HG03521 (cell line): Measurements from ENCODE around the gene RGPD8.
A peak's percentile ranks its signal among the peaks of the same experiment; 100 is the strongest.
"Not testable (repeated sequence)": the region's sequence is repeated elsewhere in the genome, so short reads cannot be mapped to it uniquely, and the experiment has no call there.

Source experiments
- ATAC-seq: cut with Tn5 transposase; IDR thresholded peaks from one replicate; pipeline ENCODE4 v1.9.1; 2021; ENCODE audit warnings: mild to moderate bottlenecking, moderate library complexity; ENCODE audit not compliant: unreplicated experiment

RGPD8 gene

DNA sequence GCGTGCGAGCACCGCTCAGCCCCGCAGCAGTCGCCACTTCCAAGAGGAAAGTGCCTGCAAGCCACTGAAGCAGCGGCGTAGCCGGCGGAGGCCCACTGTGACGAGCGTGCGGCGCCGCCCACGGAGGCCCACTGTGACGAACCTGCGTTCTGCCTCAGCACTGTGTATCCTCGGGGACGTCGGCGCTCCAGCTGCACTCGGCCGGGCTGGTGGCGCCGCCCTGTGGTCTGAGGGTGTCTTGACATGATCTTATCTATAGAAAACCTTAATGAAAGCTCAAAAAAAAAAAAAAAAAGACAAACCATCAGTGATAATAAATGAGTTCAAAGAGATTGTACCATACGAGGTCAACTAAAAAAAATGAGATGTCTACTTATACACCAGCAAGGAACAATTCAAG is at the start of gene RGPD8:
TSS of gene RGPD8 (minus strand) at position 166 of the 400 bp plus-strand sequence. CDS start 192 bp downstream, outside the sequence.
- peak; percentile 97 for ATAC-seq

DNA sequence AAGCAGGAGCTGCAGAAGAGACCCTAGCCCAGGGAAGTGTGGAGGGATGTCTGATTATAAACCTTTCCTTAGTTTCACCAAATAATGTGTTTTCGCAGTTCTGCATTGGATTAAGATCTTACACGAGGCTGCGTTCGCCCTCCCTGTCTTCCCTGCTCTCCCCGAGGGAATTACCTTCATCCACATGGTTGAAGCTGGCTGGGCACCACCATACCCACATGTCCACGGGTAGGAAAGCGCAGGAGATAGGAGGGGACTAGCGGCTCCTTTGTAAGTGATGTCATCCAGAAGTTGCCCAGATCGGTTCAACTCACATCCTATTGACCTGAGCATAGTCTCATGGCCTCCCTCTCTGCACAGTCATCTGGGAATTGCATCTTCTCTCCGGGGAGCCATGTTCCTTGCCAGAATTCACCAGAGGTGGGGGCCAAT is 49.6 kb upstream of the RGPD8 start:
- no peak for ATAC-seq

GRCh38 chr2:112482309-112483041 is 49.0 kb upstream of the RGPD8 start:
- peak; percentile 14 for ATAC-seq

DNA sequence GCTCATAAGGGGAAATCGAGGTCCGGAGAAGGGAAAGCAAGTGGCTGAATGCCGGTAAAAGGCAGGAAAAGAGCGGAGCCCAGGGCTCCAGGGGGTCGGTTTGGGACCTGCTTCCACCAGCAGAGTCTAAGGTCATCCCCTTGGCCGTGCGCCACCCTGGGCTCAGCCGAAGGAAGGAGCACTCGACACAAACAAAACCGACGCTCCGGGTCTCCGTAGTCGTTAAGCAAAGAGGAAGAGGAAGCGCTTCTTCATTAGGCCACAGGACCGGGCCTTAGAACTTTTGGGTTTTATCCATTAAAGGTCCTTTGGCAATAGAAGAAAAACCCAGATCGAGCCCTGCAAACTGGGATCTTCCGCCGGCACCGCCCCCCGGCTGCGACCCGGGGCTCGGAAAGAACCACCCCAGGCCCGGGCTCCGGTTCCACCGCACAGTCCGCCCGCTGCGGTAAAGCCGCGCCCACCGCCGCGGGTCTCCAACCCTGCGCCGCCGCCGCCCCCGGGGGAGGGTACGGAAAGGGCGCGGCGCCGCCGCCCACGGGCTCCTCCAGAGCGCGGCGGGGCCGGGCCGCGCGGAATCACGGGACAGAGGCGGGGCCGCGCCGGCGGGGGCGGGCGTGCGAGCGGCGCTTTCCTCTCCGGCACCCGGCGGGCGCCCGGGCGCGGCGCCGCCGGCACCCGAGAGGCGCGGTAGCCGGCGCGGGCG is 48.2 kb upstream of the RGPD8 start, which contains the start of gene TTL:
TSS of gene TTL (plus strand) at position 629 of the 706 bp plus-strand sequence. CDS start 189 bp downstream, outside the sequence.
- peak; percentile 78 for ATAC-seq

DNA sequence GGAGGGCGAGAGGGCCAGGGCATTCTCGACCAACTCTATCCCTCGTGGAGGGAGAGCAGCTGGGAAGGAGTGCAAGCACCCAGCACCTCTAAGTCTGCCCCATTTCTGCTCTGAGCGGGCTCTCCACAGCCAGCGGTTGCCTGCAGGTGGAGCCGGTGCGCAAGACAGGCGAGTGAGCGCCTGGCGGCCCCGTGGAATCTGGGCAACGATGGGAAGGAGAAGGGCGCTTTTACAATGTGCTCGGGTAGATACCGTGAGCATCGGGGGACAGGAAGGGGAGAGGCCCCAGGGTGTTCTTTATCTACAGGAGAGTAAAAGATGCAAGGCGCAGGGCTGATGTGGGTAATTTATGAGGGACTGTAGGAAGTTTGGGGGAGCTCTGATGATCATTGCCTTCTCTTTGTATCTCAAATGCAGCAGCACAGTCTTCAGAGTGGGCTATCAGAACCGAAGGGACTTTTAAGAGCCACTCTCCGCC is 47.6 kb upstream of the RGPD8 start:
- peak; percentile 46 for ATAC-seq

DNA sequence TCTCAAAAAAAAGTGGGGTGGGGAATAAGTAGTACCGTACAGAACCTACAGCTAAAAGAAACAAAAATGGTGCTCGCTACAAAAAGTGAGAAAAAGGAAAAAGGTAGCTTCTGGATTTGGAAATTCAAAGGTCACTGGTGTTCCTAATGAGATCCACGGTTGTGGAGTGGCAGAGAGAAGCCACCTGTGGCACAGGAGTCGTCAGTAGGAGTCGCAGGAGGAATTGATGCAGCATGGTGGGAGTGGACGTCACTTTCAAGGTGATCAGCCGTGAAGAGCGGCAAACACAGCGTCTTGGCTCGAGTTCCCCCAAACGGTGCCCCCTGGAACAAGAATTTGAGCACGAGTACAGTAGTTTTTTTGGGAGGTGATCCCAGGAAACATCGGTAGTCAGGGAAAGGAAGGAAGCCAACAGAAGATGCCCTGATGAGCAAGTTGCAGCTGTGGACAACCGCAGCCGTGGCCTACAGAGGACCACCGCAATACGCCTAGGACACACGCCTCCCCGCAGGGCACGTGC is 47.1 kb upstream of the RGPD8 start:
- no peak for ATAC-seq

DNA sequence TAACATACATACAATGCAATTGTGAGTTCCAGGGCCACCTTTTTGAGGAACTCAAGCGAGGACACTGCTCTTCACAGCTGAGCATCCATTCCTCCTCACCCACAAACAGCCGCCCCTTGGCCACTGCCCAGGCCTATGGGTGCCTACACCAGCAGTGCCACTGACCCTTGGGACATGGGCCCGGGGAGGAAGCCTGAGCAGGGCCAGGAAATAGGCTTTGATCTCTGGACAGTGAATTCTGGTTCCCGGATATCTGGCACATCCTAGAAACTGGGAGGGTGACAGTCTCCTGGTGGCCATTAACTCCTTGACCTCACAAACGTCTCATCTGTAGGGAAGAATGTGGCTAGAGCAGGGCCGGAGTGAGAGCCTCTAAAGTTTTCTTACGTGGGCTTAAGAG is 43.0 kb upstream of the RGPD8 start:
- ATAC-seq, result no peak

GRCh38 chr2:112474844-112475486 is 41.5 kb upstream of the RGPD8 start:
- no peak for ATAC-seq

DNA sequence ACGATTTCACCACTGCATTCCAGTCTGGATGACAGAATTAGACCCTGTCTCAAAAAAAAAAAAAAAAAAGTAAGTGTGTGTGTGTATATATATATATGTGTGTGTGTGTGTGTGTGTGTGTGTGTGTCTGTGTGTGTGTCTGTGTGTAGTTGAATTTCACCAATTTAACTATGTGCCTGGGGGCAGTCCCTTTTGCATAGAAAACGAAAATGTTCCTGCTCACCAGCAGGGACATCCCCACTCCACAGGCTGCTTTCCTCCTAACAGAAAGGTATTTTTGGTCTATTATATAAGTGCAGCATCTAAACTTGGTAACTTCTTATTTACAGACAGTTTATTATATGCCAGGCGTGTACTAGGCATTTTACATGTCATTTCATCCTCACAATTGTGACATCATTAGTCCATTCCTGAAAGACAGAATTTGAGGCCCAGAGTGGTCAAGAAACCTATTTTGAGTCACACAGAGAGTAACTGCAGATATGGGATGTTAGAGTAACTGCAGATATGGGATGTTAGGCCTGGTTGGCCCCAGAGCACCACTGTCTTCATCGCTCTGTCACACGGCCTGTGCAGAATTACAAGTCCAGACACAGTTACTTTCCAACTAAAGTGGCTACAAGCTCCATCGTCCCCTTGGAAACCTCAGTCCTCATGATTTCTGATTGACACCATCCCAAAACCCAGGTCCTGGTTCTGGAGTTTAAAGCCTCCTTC is 39.3 kb upstream of the RGPD8 start:
- no peak for ATAC-seq

- no peak for ATAC-seq
These were observed 31.9 kb upstream of the RGPD8 start for GRCh38 chr2:112465382-112465781.

DNA sequence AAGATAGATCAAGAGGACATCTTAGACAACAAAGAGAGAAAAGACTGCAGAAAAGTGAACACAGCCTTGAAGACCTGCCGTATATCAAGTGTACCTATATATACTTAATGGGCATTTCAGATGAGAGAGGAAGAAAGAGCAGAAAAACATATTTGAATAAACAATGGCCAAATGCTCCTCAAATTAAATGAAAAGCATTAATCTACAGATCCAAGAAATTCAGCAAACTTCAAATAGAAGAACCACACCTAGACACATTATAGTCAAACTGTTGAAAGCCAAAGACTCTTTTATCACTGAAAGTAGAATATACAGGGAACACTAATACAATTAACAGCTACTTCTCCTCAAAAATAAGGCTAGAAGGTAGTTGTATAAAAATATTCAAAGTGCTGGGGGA is 29.8 kb upstream of the RGPD8 start:
- ATAC-seq, result no peak

GRCh38 chr2:112462178-112462577 is 28.7 kb upstream of the RGPD8 start:
- no peak for ATAC-seq

DNA sequence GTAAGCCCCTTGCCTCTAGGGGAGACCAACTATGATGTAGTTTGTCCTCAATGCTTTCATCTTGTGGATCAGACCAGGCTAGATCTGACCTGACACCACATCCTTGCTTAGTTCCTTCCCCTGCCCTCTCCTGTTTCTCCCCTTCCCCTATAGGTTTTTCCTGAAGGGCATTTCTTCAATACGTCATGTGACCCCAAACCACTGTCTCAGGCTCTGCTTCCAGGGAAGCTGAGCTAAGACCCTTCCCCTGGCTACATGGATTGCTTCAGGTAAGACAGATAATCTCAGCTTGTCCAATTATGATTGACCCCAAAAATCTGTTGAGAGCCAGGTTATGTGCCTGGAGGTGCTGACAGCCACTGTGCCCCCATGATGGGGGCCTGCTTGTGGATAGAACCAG is 25.9 kb upstream of the RGPD8 start:
- ATAC-seq, result no peak

DNA sequence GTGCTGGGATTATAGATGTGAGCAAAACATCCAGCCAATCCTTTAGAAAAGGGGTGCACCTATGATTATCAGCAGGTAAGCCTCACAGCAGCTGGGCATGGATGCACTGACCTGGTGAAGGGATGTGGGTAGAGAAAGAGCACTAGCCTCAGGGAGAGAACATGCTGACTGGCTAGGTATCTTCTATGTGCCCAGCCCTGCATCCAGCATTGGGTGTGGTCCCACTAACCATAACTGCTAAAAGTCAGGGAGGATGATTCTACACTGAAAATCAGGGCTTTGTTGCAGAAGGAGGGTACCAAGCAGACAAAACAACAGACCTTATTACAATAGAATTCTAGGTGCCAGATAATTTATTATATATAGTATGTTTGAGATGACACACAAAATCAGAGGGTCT is 21.1 kb upstream of the RGPD8 start:
- no peak for ATAC-seq

GRCh38 chr2:112451317-112451716 is 17.9 kb upstream of the RGPD8 start:
- ATAC-seq, result no peak

- ATAC-seq, result no peak
These were observed 16.4 kb upstream of the RGPD8 start for GRCh38 chr2:112449854-112450253.

GRCh38 chr2:112444256-112444655 is 10.8 kb upstream of the RGPD8 start:
- ATAC-seq, result not testable (repeated sequence)

DNA sequence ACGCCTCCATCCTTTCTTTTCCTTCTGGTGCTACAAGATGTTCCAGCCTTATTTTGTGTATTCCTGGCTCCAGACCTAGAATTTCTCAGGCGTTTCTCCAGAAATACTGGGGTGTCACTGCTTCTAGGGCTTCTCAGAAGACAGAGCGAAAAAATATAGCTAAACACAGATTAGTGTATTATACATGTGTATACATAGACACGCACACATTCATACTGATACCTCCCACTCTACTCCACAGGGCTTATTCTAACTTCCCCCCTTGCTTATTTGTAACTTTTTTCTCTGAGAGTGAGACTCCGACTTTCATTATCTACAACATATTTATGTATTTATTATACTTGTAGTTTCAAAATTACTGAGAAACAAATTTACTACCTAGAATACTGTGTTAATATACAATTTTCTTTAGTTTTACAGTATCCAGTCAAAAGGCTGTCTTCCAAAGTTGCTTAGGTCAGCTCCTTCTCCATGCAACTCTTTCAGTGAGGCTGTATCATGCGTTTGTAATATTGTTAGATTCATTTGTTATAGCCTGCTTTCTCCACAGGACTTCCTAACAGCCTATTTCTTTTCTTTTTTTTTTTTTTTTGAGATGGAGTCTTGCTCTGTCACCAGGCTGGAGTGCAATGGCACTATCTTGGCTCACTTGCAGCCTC is 5.3 kb upstream of the RGPD8 start:
- ATAC-seq, result not testable (repeated sequence)

GRCh38 chr2:112437405-112437831 is 4.0 kb upstream of the RGPD8 start:
- ATAC-seq, result not testable (repeated sequence)

DNA sequence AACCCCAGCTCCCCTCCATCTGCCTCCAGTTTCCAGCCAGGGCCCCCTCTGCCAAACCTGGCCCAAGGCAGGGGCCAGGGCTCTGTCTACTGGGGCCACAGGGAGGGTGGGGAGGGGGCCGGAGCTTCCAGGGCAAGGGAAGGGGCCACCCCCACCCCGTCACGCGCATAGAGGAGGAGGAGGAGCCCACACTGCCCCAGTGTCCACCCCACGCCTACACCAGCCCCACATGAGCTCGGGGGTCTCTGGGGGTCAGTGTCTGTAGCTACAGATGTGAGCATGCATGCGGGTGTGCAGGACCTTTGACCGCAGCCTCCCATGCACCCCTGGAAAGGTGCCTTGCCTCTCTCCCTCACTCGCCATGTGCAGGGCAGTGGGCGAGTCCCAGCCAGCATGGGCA is 3.5 kb upstream of the RGPD8 start:
- ATAC-seq, result not testable (repeated sequence)
